HepG2 (cell line): ENCODE results near the gene PDK2. TPM values are rescaled to one million over a fixed set of nuclear protein-coding genes. Genes with fewer than 3 reads are reported as not detected.
A peak's percentile ranks its signal among the peaks of the same experiment; 100 is the strongest.

Experiments used
- CEBPG ChIP-seq: IDR thresholded peaks from 2 replicates; pipeline ENCODE4 v1.6.1; 2016
- CHD2 ChIP-seq: IDR thresholded peaks from 2 replicates; pipeline ENCODE4 v1.6.1; 2011; ENCODE audit warnings: low read depth, low read length, improper control_type of control experiment
- ERF ChIP-seq: IDR thresholded peaks from 2 replicates; pipeline ENCODE4 v1.6.1; 2018; ENCODE audit warnings: missing biosample characterization, missing genetic modification reagents
- FOXA1 ChIP-seq, 2 experiments: fragments of 450-650 bp in 1 of 2; sonication (generic) in 1 of 2; formaldehyde crosslinking in 1 of 2; IDR thresholded peaks; 2 replicates each; pipeline versions ENCODE4 v1.4.0 to v1.6.1; 2016 to 2020; ENCODE audit warnings: missing genetic modification reagents in 1 of 2
- MIER2 ChIP-seq: IDR thresholded peaks from 2 replicates; pipeline ENCODE4 v1.6.1; 2016; ENCODE audit warnings: missing biosample characterization, missing genetic modification reagents
- NFE2 ChIP-seq: sonication (generic); formaldehyde crosslinking; IDR thresholded peaks from 2 replicates; pipeline ENCODE4 v1.4.0; 2020; ENCODE audit warnings: missing genetic modification reagents
- NR1H2 ChIP-seq: sonication (generic); formaldehyde crosslinking; IDR thresholded peaks from 2 replicates; pipeline ENCODE4 v1.8.1; 2022; ENCODE audit warnings: low read depth, missing genetic modification reagents, borderline replicate concordance
- POLR2A ChIP-seq, 2 experiments: IDR thresholded peaks; 2 replicates each; pipeline ENCODE4 v1.6.1; 2011; ENCODE audit warnings: low read depth in 2 of 2, low read length in 2 of 2, mild to moderate bottlenecking in 1 of 2, moderate library complexity in 1 of 2; ENCODE audit not compliant: insufficient read depth in 1 of 2
- POLR2AphosphoS5 ChIP-seq: IDR thresholded peaks from 2 replicates; pipeline ENCODE4 v1.6.1; 2012; ENCODE audit warnings: low read depth, low read length
- TAF1 ChIP-seq: sonication (generic); formaldehyde crosslinking; IDR thresholded peaks from 2 replicates; pipeline ENCODE4 v1.4.0; 2020; ENCODE audit warnings: missing genetic modification reagents
- ZFY ChIP-seq: sonication (generic); formaldehyde crosslinking; IDR thresholded peaks from 2 replicates; pipeline ENCODE4 v1.4.0; 2020; ENCODE audit warnings: missing genetic modification reagents
- ZNF331 ChIP-seq: sonication (generic); formaldehyde crosslinking; IDR thresholded peaks from 2 replicates; pipeline ENCODE4 v1.4.0; 2020; ENCODE audit warnings: missing genetic modification reagents
- ZNF44 ChIP-seq: sonication (generic); formaldehyde crosslinking; IDR thresholded peaks from 2 replicates; pipeline ENCODE4 v1.5.1; 2020; ENCODE audit warnings: mild to moderate bottlenecking, missing genetic modification reagents
- polyA plus RNA-seq, 8 experiments: library from polyadenylated mRNA; depleted of rRNA in 3 of 8; stranded (reverse) in 7 of 8; unstranded in 1 of 8; fragments of >200 nt; fragmentation: Illumina TruSeq in 4 of 8; extraction: Trizol in 4 of 8; gene quantifications; 2 replicates each; pipeline versions ENCODE4 v1.2.1 to v1.2.3, GENCODE V29; 2011 to 2016; ENCODE audit warnings: low read depth in 4 of 8, missing spikeins in 1 of 8, mixed read lengths in 1 of 8; ENCODE audit not compliant: insufficient read depth in 1 of 8
- total RNA-seq, 5 experiments: library from RNA; depleted of rRNA; stranded (reverse); fragments of >200 nt; fragmentation: Illumina TruSeq; extraction: Trizol; gene quantifications; 2 replicates each; pipeline ENCODE4 v1.2.3, GENCODE V29; 2016; ENCODE audit warnings: low read depth in 1 of 5
- TF ChIP-seq, protein P1 (sequence below): sonication (generic); formaldehyde crosslinking; IDR thresholded peaks from 2 replicates; pipeline ENCODE4 v1.8.0; 2022; ENCODE audit warnings: mild to moderate bottlenecking, missing genetic modification reagents, moderate library complexity

PDK2 gene
- total and polyA plus RNA-seq, 2 of the 13 experiments (the other 11 are each of a cell fraction or from before 2014, with no cell fraction given): 18.5 to 59.7 TPM

DNA sequence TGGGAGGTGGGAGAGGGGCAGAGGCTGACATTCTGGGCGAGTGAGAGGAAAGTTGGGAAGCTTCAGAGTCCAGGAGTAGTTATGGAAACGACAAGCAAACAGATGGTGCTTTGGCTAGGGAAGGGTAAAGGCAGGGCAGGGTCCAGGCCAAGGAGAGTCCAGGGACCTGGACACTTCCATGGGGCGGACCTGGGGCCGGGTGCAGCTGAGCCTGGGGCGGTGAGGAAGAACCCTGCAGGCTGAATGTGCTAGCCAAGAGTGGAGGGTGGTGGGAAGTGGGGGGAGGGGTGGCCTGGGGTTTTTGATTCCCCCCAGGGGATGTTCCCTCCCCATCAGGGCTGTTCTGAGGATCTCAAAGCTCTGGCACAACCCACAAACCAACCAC is 52.7 kb downstream of the PDK2 start (continued):
- no peak for TF ChIP-seq TAF1 (CRISPR knock-in tag)
- TF ChIP-seq, protein P1, sequence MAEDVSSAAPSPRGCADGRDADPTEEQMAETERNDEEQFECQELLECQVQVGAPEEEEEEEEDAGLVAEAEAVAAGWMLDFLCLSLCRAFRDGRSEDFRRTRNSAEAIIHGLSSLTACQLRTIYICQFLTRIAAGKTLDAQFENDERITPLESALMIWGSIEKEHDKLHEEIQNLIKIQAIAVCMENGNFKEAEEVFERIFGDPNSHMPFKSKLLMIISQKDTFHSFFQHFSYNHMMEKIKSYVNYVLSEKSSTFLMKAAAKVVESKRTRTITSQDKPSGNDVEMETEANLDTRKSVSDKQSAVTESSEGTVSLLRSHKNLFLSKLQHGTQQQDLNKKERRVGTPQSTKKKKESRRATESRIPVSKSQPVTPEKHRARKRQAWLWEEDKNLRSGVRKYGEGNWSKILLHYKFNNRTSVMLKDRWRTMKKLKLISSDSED (CRISPR knock-in tag): no peak
- no peak for TF ChIP-seq NR1H2 (CRISPR knock-in tag)
- TF ChIP-seq POLR2A (IDR thresholded peaks at IDR 0.05; ENCODE audit: insufficient read depth in 1 of 2, low read depth in 2 of 2, low read length in 2 of 2): peak in 1 of 2 experiments; percentile 57; a peak in 1 of 4 replicates
- no peak for TF ChIP-seq ZNF44 (CRISPR knock-in tag)
- TF ChIP-seq CHD2: no peak
- no peak for TF ChIP-seq ZNF331 (CRISPR knock-in tag)
- no peak; the same call in 1 of the 2 replicates for TF ChIP-seq ERF (CRISPR knock-in tag)
- no peak for TF ChIP-seq FOXA1 (IDR thresholded peaks at IDR 0.05)
- TF ChIP-seq FOXA1 (CRISPR knock-in tag; IDR thresholded peaks at IDR 0.05): no peak
- TF ChIP-seq ZFY (CRISPR knock-in tag): peak; percentile 19; the same call in 1 of the 2 replicates
- no peak for TF ChIP-seq MIER2 (CRISPR knock-in tag)
- TF ChIP-seq POLR2AphosphoS5: no peak
- no peak for TF ChIP-seq CEBPG (CRISPR knock-in tag)
- TF ChIP-seq NFE2 (CRISPR knock-in tag): no peak
